ENCODE data around the gene QTRT2.

The QTRT2 gene

GRCh38 chr3:114052216-114052615, 4.3 kb upstream of the QTRT2 start:
- no peak for DNase-seq (ENCODE audit: low read depth)
- TF ChIP-seq CTCF (IDR thresholded peaks at IDR 0.05; ENCODE audit: control insufficient read depth, extremely low read depth, insufficient read depth), result no peak
- no peak overlapping the region for H3K4me3 ChIP-seq (ENCODE audit: low read depth, low read length)

- H3K4me3 ChIP-seq (ENCODE audit: low read depth, low read length), result peak overlapping the region; percentile 94
- no peak for DNase-seq (ENCODE audit: low read depth)
- TF ChIP-seq CTCF (IDR thresholded peaks at IDR 0.05; ENCODE audit: control insufficient read depth, extremely low read depth, insufficient read depth), result no peak
Measured at GRCh38 chr3:114057011-114057347, 442 bp downstream of the QTRT2 start.

DNA sequence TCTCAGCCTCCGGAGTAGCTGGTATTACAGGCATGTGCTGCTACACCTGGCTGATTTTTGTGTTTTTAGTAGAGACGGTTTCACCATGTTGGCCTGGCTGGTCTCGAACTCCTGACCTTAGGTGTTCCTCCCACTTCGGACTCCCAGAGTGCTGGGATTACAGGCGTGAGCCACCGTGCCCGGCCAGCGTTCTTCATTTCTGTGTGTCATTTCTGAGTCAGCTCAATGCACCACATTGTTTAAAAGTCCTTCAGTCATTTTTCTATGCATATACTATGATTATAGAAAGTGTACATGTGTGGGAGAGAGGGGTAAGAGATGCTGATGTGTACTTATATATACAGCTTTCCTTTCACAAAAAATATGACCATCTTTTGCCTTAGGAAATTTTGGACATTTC, 2.1 kb downstream of the QTRT2 start:
- no peak for DNase-seq (ENCODE audit: low read depth)
- no peak overlapping the region for H3K4me3 ChIP-seq (ENCODE audit: low read depth, low read length)
- no peak for TF ChIP-seq CTCF (IDR thresholded peaks at IDR 0.05; ENCODE audit: control insufficient read depth, extremely low read depth, insufficient read depth)

- H3K4me3 ChIP-seq (ENCODE audit: low read depth, low read length), result no peak overlapping the region
- no peak for DNase-seq (ENCODE audit: low read depth)
- no peak for TF ChIP-seq CTCF (IDR thresholded peaks at IDR 0.05; ENCODE audit: control insufficient read depth, extremely low read depth, insufficient read depth)
Measured at GRCh38 chr3:114060906-114061655, 4.5 kb downstream of the QTRT2 start.

DNA sequence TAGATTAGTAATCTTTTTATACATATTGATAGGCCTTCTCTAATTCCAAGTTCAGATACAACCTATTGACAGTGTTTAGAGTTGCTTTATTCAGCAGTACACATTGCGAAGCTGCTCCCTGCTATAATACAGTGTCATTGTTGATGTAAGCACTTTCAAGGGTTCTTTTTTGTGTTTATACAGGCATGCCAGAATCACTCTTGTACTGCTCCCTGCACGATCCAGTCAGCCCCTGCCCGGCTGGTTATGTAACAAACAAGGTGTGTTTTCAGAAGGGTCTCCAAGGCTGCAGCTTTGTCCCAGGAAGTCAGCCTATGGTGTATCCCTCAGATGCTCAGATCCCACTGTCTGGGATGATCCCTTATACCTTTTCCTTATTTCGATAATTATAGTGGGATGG, 11.3 kb downstream of the QTRT2 start:
- no peak for TF ChIP-seq CTCF (IDR thresholded peaks at IDR 0.05; ENCODE audit: control insufficient read depth, extremely low read depth, insufficient read depth)
- H3K4me3 ChIP-seq (ENCODE audit: low read depth, low read length), result no peak overlapping the region
- no peak for DNase-seq (ENCODE audit: low read depth)

DNA sequence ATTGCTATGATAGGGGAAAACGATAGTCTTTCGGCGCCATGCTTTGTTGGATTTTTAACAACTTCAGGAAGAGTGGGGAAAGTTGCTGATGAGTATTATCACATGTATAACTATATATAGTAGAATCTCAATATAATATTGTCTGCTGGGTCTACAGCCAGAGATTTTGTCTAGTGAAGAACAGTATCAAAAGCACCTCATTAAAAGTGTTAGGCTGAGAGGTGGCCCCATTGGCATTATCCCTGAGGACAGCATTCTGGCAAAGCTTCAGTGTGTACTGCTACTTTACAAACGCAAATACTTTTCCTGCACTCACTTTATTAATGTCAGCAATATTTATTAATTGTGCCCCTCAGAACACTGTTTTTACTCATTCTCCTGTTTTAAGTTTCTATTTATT, 11.8 kb downstream of the QTRT2 start:
- DNase-seq (ENCODE audit: low read depth), result no peak
- no peak for TF ChIP-seq CTCF (IDR thresholded peaks at IDR 0.05; ENCODE audit: control insufficient read depth, extremely low read depth, insufficient read depth)
- no peak overlapping the region for H3K4me3 ChIP-seq (ENCODE audit: low read depth, low read length)

DNA sequence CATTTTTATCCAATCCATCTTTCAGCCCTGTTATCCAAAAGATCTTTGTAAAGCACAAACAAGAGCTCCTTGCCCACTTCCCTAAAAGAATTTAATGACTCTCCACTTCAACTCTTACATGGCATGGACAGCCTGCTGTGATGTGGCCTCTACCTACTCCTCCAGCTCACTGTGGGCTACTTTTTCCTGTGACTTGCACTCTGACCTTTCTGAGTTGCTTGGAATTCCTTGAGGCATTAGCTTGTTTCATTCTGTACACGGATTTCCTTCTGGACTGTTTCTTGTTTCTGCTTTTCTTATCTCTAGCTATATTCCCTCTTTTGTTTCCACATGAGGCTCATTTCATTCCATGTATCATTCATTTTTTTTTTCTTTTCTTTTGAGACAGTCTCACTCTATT, 15.2 kb downstream of the QTRT2 start:
- DNase-seq (ENCODE audit: low read depth), result no peak
- no peak overlapping the region for H3K4me3 ChIP-seq (ENCODE audit: low read depth, low read length)
- TF ChIP-seq CTCF (IDR thresholded peaks at IDR 0.05; ENCODE audit: control insufficient read depth, extremely low read depth, insufficient read depth), result no peak

All from LNCaP clone FGC (cell line).